ENCODE measurements around the gene ZNF680.

- no peak for TF ChIP-seq EZH2 (IDR thresholded peaks at IDR 0.05)
- TF ChIP-seq CTCF (IDR thresholded peaks at IDR 0.05), result no peak
- TF ChIP-seq EZH2phosphoT487 (IDR thresholded peaks at IDR 0.05), result no peak
Measured at GRCh38 chr7:64590971-64591370, 28.1 kb upstream of the ZNF680 start.

All from neural progenitor cell (in vitro differentiated cells).